ENCODE data around the gene FDCSP. TPM values are rescaled to one million over a fixed set of nuclear protein-coding genes. Genes with fewer than 3 reads are reported as not detected.

Gene FDCSP
- total and polyA plus RNA-seq, 2 of the 13 experiments (the other 11 are each of a cell fraction or from before 2014, with no cell fraction given), result not detected

- TF ChIP-seq MBD4 (IDR thresholded peaks at IDR 0.05; ENCODE audit: borderline replicate concordance, low read length), result peak; percentile 95
- TF ChIP-seq, protein P1, sequence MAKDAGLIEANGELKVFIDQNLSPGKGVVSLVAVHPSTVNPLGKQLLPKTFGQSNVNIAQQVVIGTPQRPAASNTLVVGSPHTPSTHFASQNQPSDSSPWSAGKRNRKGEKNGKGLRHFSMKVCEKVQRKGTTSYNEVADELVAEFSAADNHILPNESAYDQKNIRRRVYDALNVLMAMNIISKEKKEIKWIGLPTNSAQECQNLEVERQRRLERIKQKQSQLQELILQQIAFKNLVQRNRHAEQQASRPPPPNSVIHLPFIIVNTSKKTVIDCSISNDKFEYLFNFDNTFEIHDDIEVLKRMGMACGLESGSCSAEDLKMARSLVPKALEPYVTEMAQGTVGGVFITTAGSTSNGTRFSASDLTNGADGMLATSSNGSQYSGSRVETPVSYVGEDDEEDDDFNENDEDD (CRISPR knock-in tag; IDR thresholded peaks at IDR 0.05; ENCODE audit: borderline replicate concordance), result no peak
- TF ChIP-seq ZNF234 (CRISPR knock-in tag; conservative IDR thresholded peaks at IDR 0.05), result no peak
- TF ChIP-seq ATF3 (CRISPR knock-in tag; IDR thresholded peaks at IDR 0.05), result no peak
- peak; percentile 65 for TF ChIP-seq SAP130 (CRISPR knock-in tag; IDR thresholded peaks at IDR 0.05; ENCODE audit: low read depth)
- TF ChIP-seq, protein P2, sequence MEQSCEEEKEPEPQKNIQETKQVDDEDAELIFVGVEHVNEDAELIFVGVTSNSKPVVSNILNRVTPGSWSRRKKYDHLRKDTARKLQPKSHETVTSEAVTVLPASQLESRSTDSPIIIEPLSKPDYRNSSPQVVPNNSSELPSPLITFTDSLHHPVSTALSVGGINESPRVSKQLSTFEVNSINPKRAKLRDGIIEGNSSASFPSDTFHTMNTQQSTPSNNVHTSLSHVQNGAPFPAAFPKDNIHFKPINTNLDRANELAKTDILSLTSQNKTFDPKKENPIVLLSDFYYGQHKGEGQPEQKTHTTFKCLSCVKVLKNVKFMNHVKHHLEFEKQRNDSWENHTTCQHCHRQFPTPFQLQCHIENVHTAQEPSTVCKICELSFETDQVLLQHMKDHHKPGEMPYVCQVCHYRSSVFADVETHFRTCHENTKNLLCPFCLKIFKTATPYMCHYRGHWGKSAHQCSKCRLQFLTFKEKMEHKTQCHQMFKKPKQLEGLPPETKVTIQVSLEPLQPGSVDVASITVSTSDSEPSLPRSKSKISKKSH (CRISPR knock-in tag; IDR thresholded peaks at IDR 0.05; ENCODE audit: borderline replicate concordance), result no peak
- TF ChIP-seq MTF2 (CRISPR knock-in tag; IDR thresholded peaks at IDR 0.05; ENCODE audit: borderline replicate concordance), result no peak
- peak; percentile 89 for TF ChIP-seq PHF21A (CRISPR knock-in tag; IDR thresholded peaks at IDR 0.05)
- TF ChIP-seq, protein P3, sequence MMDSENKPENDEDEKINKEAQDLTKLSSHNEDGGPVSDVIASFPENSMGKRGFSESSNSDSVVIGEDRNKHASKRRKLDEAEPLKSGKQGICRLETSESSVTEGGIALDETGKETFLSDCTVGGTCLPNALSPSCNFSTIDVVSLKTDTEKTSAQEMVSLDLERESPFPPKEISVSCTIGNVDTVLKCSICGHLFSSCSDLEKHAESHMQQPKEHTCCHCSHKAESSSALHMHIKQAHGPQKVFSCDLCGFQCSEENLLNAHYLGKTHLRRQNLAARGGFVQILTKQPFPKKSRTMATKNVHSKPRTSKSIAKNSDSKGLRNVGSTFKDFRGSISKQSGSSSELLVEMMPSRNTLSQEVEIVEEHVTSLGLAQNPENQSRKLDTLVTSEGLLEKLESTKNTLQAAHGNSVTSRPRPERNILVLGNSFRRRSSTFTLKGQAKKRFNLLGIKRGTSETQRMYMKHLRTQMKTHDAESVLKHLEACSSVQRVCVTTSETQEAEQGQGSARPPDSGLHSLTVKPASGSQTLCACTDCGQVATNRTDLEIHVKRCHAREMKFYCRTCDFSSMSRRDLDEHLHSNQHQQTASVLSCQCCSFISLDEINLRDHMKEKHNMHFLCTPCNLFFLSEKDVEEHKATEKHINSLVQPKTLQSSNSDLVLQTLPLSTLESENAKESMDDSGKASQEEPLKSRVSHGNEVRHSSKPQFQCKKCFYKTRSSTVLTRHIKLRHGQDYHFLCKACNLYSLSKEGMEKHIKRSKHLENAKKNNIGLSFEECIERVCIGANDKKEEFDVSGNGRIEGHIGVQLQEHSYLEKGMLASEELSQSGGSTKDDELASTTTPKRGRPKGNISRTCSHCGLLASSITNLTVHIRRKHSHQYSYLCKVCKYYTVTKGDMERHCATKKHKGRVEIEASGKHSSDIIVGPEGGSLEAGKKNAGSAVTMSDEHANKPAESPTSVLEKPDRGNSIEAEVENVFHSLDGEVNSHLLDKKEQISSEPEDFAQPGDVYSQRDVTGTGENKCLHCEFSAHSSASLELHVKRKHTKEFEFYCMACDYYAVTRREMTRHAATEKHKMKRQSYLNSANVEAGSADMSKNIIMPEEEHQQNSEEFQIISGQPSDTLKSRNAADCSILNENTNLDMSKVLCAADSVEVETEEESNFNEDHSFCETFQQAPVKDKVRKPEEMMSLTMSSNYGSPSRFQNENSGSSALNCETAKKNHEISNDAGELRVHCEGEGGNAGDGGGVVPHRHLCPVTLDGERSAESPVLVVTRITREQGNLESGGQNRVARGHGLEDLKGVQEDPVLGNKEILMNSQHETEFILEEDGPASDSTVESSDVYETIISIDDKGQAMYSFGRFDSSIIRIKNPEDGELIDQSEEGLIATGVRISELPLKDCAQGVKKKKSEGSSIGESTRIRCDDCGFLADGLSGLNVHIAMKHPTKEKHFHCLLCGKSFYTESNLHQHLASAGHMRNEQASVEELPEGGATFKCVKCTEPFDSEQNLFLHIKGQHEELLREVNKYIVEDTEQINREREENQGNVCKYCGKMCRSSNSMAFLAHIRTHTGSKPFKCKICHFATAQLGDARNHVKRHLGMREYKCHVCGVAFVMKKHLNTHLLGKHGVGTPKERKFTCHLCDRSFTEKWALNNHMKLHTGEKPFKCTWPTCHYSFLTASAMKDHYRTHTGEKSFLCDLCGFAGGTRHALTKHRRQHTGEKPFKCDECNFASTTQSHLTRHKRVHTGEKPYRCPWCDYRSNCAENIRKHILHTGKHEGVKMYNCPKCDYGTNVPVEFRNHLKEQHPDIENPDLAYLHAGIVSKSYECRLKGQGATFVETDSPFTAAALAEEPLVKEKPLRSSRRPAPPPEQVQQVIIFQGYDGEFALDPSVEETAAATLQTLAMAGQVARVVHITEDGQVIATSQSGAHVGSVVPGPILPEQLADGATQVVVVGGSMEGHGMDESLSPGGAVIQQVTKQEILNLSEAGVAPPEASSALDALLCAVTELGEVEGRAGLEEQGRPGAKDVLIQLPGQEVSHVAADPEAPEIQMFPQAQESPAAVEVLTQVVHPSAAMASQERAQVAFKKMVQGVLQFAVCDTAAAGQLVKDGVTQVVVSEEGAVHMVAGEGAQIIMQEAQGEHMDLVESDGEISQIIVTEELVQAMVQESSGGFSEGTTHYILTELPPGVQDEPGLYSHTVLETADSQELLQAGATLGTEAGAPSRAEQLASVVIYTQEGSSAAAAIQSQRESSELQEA (CRISPR knock-in tag; IDR thresholded peaks at IDR 0.05; ENCODE audit: not compliant biosample characterization), result no peak
- no peak for TF ChIP-seq BHLHE40 (IDR thresholded peaks at IDR 0.05; ENCODE audit: low read length)
- no peak for TF ChIP-seq TAF1 (CRISPR knock-in tag; IDR thresholded peaks at IDR 0.05)
- TF ChIP-seq KLF6 (CRISPR knock-in tag; IDR thresholded peaks at IDR 0.05), result no peak
- TF ChIP-seq GTF2F1 (IDR thresholded peaks at IDR 0.05; ENCODE audit: low read length), result no peak
- no peak for TF ChIP-seq ZNF713 (CRISPR knock-in tag; IDR thresholded peaks at IDR 0.05)
- TF ChIP-seq NFE2L2 (IDR thresholded peaks at IDR 0.05; ENCODE audit: low read length), result no peak
- TF ChIP-seq JARID2 (CRISPR knock-in tag; IDR thresholded peaks at IDR 0.05; ENCODE audit: insufficient replicate concordance), result no peak
- TF ChIP-seq ZBTB7B (CRISPR knock-in tag; IDR thresholded peaks at IDR 0.05), result no peak
- TF ChIP-seq MAFF (IDR thresholded peaks at IDR 0.05; ENCODE audit: low read depth, low read length), result no peak
- peak; percentile 10; the same call in 1 of the 2 replicates for TF ChIP-seq KMT2B (CRISPR knock-in tag; IDR thresholded peaks at IDR 0.05)
- TF ChIP-seq ZNF768 (CRISPR knock-in tag; IDR thresholded peaks at IDR 0.05), result no peak; the same call in 1 of the 2 replicates
- peak; percentile 92 for TF ChIP-seq FOXA3 (CRISPR knock-in tag; IDR thresholded peaks at IDR 0.05)
Measured at GRCh38 chr4:70182517-70183167, 43.3 kb upstream of the FDCSP start (continued).

All from HepG2 (cell line).